Adrenal gland (tissue), 12 donors: ENCODE data around the gene TBC1D21. TPM values are rescaled to one million over a fixed set of nuclear protein-coding genes. Genes with fewer than 3 reads are reported as not detected.

ENCODE experiments used
- DNase-seq, 7 donors: peaks; one replicate each; pipeline ENCODE4 v3.0.0-alpha.2; 2019 to 2020
- H3K27ac ChIP-seq, 5 donors: fragments of 200-600 bp; sonication (generic) in 4 of 5; 1 replicate in 3 of 5; 2 replicates in 2 of 5; pipeline versions ENCODE4 v1.5.1 to v1.8.0; 2016 to 2020; ENCODE audit warnings: mild to moderate bottlenecking in 1 of 5
- H3K27me3 ChIP-seq: fragments of 200-600 bp; 2 replicates; pipeline ENCODE4 v1.8.0; 2021
- H3K36me3 ChIP-seq, 2 donors: fragments of 200-600 bp; replicated peaks in 1 of 2; 1 replicate in 1 of 2; 2 replicates in 1 of 2; pipeline versions ENCODE4 v1.5.1 to v1.8.0; 2018 to 2022
- H3K4me1 ChIP-seq, 2 donors: fragments of 200-600 bp; replicated peaks in 1 of 2; 1 replicate in 1 of 2; 2 replicates in 1 of 2; pipeline versions ENCODE4 v1.5.1 to v1.8.0; 2018 to 2021
- H3K4me3 ChIP-seq, 4 donors: fragments of 200-600 bp; sonication (generic) in 3 of 4; one replicate each; pipeline ENCODE4 v1.5.1; 2016 to 2018
- H3K9me3 ChIP-seq, 3 donors: fragments of 200-600 bp; sonication (generic) in 1 of 3; replicated peaks in 1 of 3; 1 replicate in 2 of 3; 2 replicates in 1 of 3; pipeline versions ENCODE4 v1.5.1 to v1.8.0; 2016 to 2021
- CTCF ChIP-seq, 6 experiments: fragments of 450-650 bp in 4 of 6; fragments of 200-600 bp in 2 of 6; sonication (generic) in 1 of 6; IDR thresholded peaks; 1 replicate in 5 of 6; 2 replicates in 1 of 6; pipeline versions ENCODE4 v1.5.1 to v1.8.0; 2016 to 2021; ENCODE audit warnings: antibody characterized with exemption in 6 of 6, mild to moderate bottlenecking in 2 of 6, moderate library complexity in 1 of 6
- POLR2A ChIP-seq, 2 donors: fragments of 450-650 bp; IDR thresholded peaks; one replicate each; pipeline ENCODE4 v1.6.1; 2017; ENCODE audit warnings: antibody characterized with exemption in 2 of 2, mild to moderate bottlenecking in 2 of 2, moderate library complexity in 1 of 2
- WGBS, 4 donors: extraction: QIAGEN DNeasy Blood & Tissue Kit in 2 of 4; methylation state at CpG; one replicate each; pipeline versions ENCODE4 v1.1.5 to v1.1.7; 2013 to 2017; 5-methylcytosine and 5-hydroxymethylcytosine counted together
- intact Hi-C, 2 donors: fragments of 100-400 bp; cut with DNase I; formaldehyde crosslinking; loops; one replicate each; pipeline versions ENCODE4 v1.14.1 to v1.15.0; 2022 to 2023
- polyA plus RNA-seq, 3 donors: library from polyadenylated mRNA; stranded (reverse); fragments of 200-250 nt in 2 of 3; fragments of 350-450 nt in 1 of 3; fragmentation: Illumina TruSeq in 1 of 3; extraction: RNeasy Lipid Tissue Mini Kit (QIAGEN cat#74804) in 1 of 3; gene quantifications; one replicate each; pipeline ENCODE4 v1.2.3, GENCODE V29; 2013 to 2014
- total RNA-seq, 9 donors: library from RNA; depleted of rRNA in 4 of 9; stranded (reverse); fragments of >200 nt in 4 of 9; fragments of 120-200 nt in 1 of 9; fragmentation: NEBNext Ultra II Directional in 1 of 9; extraction: Animal tissue kit (Norgen Biotek cat#: 25700) in 1 of 9; gene quantifications; one replicate each; pipeline versions ENCODE4 v1.1.0 to v1.2.4, GENCODE V29; 2013 to 2023
- donor health status: healthy with polysubstance abuse.
- donor health status: Bipolar disorder and iron deficiency.
- donor health status: DM: yes; HTN: yes; CAD: no.
- donor health status: DM: no; HTN: no; CAD: no.
- donor health status: DM: no; HTN: no; CAD: no.
- donor health status: DM: yes; HTN: yes; CAD: no.

TBC1D21 gene
- total and polyA plus RNA-seq, 12 donors, result not detected

DNA sequence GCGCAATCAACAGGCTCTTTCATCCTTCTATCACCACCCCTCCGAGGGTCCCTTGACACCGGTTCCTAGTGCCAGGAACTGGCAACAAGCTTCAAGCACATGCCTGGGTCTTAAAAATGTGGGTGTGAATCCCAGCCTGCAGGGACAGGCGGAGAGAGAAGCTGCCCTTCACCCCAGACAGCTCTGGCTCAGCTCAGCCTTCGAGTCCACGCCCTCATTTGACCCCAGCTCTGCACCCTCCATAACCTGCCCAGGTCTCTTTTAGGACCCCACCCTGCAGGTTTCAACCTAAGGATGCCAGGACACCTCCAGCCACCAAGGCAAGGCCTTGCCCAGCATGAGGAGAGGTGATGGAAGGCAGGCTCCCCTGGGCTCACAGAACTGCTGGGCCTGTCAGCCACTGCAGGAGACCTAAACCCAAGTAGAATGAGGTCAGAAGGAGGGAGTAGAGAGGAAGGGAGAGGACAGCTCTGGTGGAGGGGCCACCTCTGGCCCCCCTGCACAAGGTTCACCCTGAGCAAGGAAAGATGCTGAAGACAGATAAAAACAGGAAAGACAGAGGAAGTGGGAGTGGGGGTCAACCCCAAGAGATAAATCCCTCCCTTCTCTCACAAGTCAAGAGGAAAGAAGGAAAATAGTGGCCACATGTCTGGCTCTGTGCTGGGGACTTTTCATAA, 50.3 kb downstream of the TBC1D21 start:
- no peaks in the 10 kb centered on the region for H3K27me3 ChIP-seq
- TF ChIP-seq CTCF (IDR thresholded peaks at IDR 0.05) (no peak), POLR2A (IDR thresholded peaks at IDR 0.05) (no peak)
- intact Hi-C loops, result no loop called here
- WGBS, 4 donors, result 69 to 86% (median 72%) methylated on average over 4 to 6 of the region's 6 CpGs
- no peaks in the 10 kb centered on the region for H3K36me3 ChIP-seq
- no peak for DNase-seq
- H3K9me3 ChIP-seq, result no peaks in the 10 kb centered on the region
- H3K4me1 ChIP-seq, result peaks cover 9 to 46% of the 10 kb centered on the region in 2 donors
- H3K4me3 ChIP-seq, result no peak overlapping the region
- peak overlapping the region in 2 of 5 donors; percentile 56 to 85 for H3K27ac ChIP-seq

GRCh38 chr15:73924171-73924921, 51.0 kb downstream of the TBC1D21 start:
- DNase-seq, result peak in 4 of 7 donors; percentile 39 to 47 (median 42)
- TF ChIP-seq CTCF (IDR thresholded peaks at IDR 0.05), result no peak
- TF ChIP-seq POLR2A (IDR thresholded peaks at IDR 0.05), result no peak
- H3K27ac ChIP-seq, result peak overlapping the region in 2 of 5 donors; percentile 56 to 85
- no peak overlapping the region for H3K4me3 ChIP-seq
- H3K4me1 ChIP-seq, result peaks cover 9 to 46% of the 10 kb centered on the region in 2 donors
- WGBS, 4 donors, result 28 to 38% (median 31%) methylated on average over 11 to 12 of the region's 12 CpGs
- intact Hi-C loops, result no loop called here
- peaks cover 1% of the 10 kb centered on the region for H3K27me3 ChIP-seq
- no peaks in the 10 kb centered on the region for H3K9me3 ChIP-seq
- H3K36me3 ChIP-seq, result no peaks in the 10 kb centered on the region

DNA sequence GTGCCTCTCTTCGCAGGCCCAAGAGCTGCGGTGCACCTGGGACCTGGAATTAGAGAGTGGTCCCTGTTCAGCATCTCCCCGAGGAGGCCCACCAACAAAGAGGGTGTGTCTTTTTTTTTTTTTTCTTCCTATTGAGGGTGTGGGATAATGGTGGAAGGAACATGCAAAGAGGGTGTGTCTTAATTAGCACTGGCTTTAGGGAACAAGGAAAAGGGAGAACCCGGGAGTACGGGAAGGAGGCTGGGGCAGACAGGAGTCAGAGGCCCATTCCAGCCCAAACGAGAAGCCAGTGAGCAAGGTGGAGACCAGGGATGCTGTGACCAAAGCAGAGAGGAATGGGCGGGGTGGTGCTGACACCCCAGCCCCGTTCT, 52.5 kb downstream of the TBC1D21 start:
- TF ChIP-seq POLR2A (IDR thresholded peaks at IDR 0.05) (no peak), CTCF (IDR thresholded peaks at IDR 0.05) (no peak)
- WGBS, 4 donors, result 67 to 84% (median 80%) methylated on average over 8 of the region's 8 CpGs
- intact Hi-C loops, result no loop called here
- peaks cover 9 to 46% of the 10 kb centered on the region in 2 donors for H3K4me1 ChIP-seq
- no peak for DNase-seq
- H3K36me3 ChIP-seq, result no peaks in the 10 kb centered on the region
- no peaks in the 10 kb centered on the region for H3K9me3 ChIP-seq
- no peak overlapping the region for H3K4me3 ChIP-seq
- H3K27ac ChIP-seq, result peak overlapping the region in 1 of 5 donors; percentile 85
- peaks cover 5% of the 10 kb centered on the region for H3K27me3 ChIP-seq

- H3K4me1 ChIP-seq, result peaks cover 9 to 46% of the 10 kb centered on the region in 2 donors
- WGBS, 4 donors, result 32 to 57% (median 48%) methylated on average over 4 to 47 of the region's 47 CpGs
- TF ChIP-seq POLR2A (IDR thresholded peaks at IDR 0.05) (peak; percentile 20 to 40), CTCF (IDR thresholded peaks at IDR 0.05) (no peak)
Measured at GRCh38 chr15:73926219-73927002, 53.0 kb downstream of the TBC1D21 start, which contains the start of gene LOXL1. Gene LOXL1, plus strand, starts transcription at chr15:73926462. Its CDS starts 322 bp downstream, at chr15:73926784.

More at GRCh38 chr15:73926219-73927002, 53.0 kb downstream of the TBC1D21 start, which contains the start of gene LOXL1:
- intact Hi-C loops, result no loop called here
- DNase-seq, result peak in 4 of 7 donors; percentile 14 to 70 (median 46)
- peaks cover 5% of the 10 kb centered on the region for H3K27me3 ChIP-seq
- H3K36me3 ChIP-seq, result no peaks in the 10 kb centered on the region
- peak within 1 kb of the TSS in 2 of 4 donors; percentile 27 to 76 for H3K4me3 ChIP-seq
- H3K27ac ChIP-seq, result peak within 1 kb of the TSS in 4 of 5 donors; percentile 18 to 85 (median 56)
- H3K9me3 ChIP-seq, result no peaks in the 10 kb centered on the region
